H9 (cell line): ENCODE data around the gene WBP2. TPM values are rescaled to one million over a fixed set of nuclear protein-coding genes. Genes with fewer than 3 reads are reported as not detected.

Source experiments
- DNase-seq: peaks from one replicate; pipeline ENCODE4 v3.0.0-alpha.2; 2017
- H2AFZ ChIP-seq: one replicate; pipeline ENCODE4 v1.6.1; 2013; ENCODE audit warnings: mild to moderate bottlenecking, low read length, control low read depth, moderate library complexity
- H2AK5ac ChIP-seq: 2 replicates; pipeline ENCODE4 v1.6.1; 2013; ENCODE audit warnings: low read length, control low read depth, mixed read lengths; ENCODE audit not compliant: insufficient read length
- H2BK120ac ChIP-seq: one replicate; pipeline ENCODE4 v1.6.1; 2013; ENCODE audit warnings: low read depth, mild to moderate bottlenecking, low read length, control low read depth, inconsistent platforms; ENCODE audit not compliant: poor library complexity, severe bottlenecking
- H2BK12ac ChIP-seq: 2 replicates; pipeline ENCODE4 v1.6.1; 2013; ENCODE audit warnings: low read length, control low read depth, mixed read lengths, low read depth; ENCODE audit not compliant: insufficient read length
- H2BK15ac ChIP-seq: 2 replicates; pipeline ENCODE4 v1.6.1; 2013; ENCODE audit warnings: low read depth, low read length, control low read depth
- H2BK20ac ChIP-seq: one replicate; pipeline ENCODE4 v1.6.1; 2013; ENCODE audit warnings: low read depth, mild to moderate bottlenecking, low read length, control low read depth, inconsistent platforms; ENCODE audit not compliant: poor library complexity, severe bottlenecking
- H2BK5ac ChIP-seq: 2 replicates; pipeline ENCODE4 v1.6.1; 2013; ENCODE audit warnings: low read length, control low read depth, mixed read lengths; ENCODE audit not compliant: insufficient read length
- H3K14ac ChIP-seq: 2 replicates; pipeline ENCODE4 v1.6.1; 2013; ENCODE audit warnings: low read length, control low read depth; ENCODE audit not compliant: insufficient read depth
- H3K18ac ChIP-seq: 2 replicates; pipeline ENCODE4 v1.6.1; 2013; ENCODE audit warnings: low read depth, mild to moderate bottlenecking, mixed read lengths, low read length, control low read depth; ENCODE audit not compliant: insufficient read length
- H3K23ac ChIP-seq: 2 replicates; pipeline ENCODE4 v1.6.1; 2013; ENCODE audit warnings: low read length, control low read depth, mixed read lengths, low read depth; ENCODE audit not compliant: insufficient read length
- H3K23me2 ChIP-seq: 2 replicates; pipeline ENCODE4 v1.6.1; 2013; ENCODE audit warnings: low read depth, mild to moderate bottlenecking, mixed read lengths, low read length, control low read depth; ENCODE audit not compliant: insufficient read length, poor library complexity, severe bottlenecking
- H3K27ac ChIP-seq: 2 replicates; pipeline ENCODE4 v1.5.1; 2013; ENCODE audit warnings: low read length, control low read depth, mixed read lengths, low read depth; ENCODE audit not compliant: insufficient read length
- H3K27me3 ChIP-seq: 2 replicates; pipeline ENCODE4 v1.6.1; 2013; ENCODE audit warnings: low read length, control low read depth, inconsistent platforms; ENCODE audit not compliant: insufficient read depth
- H3K4ac ChIP-seq: 2 replicates; pipeline ENCODE4 v1.6.1; 2013; ENCODE audit warnings: low read depth, mild to moderate bottlenecking, control low read depth, inconsistent platforms, low read length, moderate library complexity
- H3K4me1 ChIP-seq: 2 replicates; pipeline ENCODE4 v1.6.1; 2013; ENCODE audit warnings: low read length, control low read depth, inconsistent platforms; ENCODE audit not compliant: insufficient read depth
- H3K4me2 ChIP-seq: 2 replicates; pipeline ENCODE4 v1.6.1; 2013; ENCODE audit warnings: low read length, control low read depth, mixed read lengths; ENCODE audit not compliant: insufficient read length, insufficient read depth
- H3K56ac ChIP-seq: 2 replicates; pipeline ENCODE4 v1.6.1; 2013; ENCODE audit warnings: low read depth, mild to moderate bottlenecking, mixed read lengths, low read length, control low read depth; ENCODE audit not compliant: insufficient read length
- H3K79me1 ChIP-seq: 2 replicates; pipeline ENCODE4 v1.6.1; 2013; ENCODE audit warnings: low read depth, mild to moderate bottlenecking, moderate library complexity, low read length, control low read depth, inconsistent platforms; ENCODE audit not compliant: insufficient read depth, poor library complexity, severe bottlenecking
- H3K79me2 ChIP-seq: 2 replicates; pipeline ENCODE4 v1.6.1; 2013; ENCODE audit warnings: low read length, control low read depth, inconsistent platforms; ENCODE audit not compliant: insufficient read depth
- H3K9ac ChIP-seq: 2 replicates; pipeline ENCODE4 v1.6.1; 2013; ENCODE audit warnings: low read length, control low read depth, mixed read lengths; ENCODE audit not compliant: insufficient read length; ENCODE audit errors: extremely low read depth
- H3K9me3 ChIP-seq: one replicate; pipeline ENCODE4 v1.6.1; 2013; ENCODE audit warnings: low read depth, low read length, inconsistent platforms; ENCODE audit not compliant: control insufficient read depth
- H3T11ph ChIP-seq: one replicate; pipeline ENCODE4 v1.6.1; 2013; ENCODE audit warnings: mild to moderate bottlenecking, low read length, control low read depth, inconsistent platforms
- H4K20me1 ChIP-seq: one replicate; pipeline ENCODE4 v1.6.1; 2013; ENCODE audit not compliant: control insufficient read depth, insufficient read length, insufficient read depth
- H4K5ac ChIP-seq: 2 replicates; pipeline ENCODE4 v1.6.1; 2013; ENCODE audit warnings: low read depth, mild to moderate bottlenecking, mixed read lengths, low read length, control low read depth; ENCODE audit not compliant: insufficient read length
- H4K8ac ChIP-seq: replicated peaks from 2 replicates; pipeline ENCODE4 v1.6.1; 2013; ENCODE audit warnings: low read length, control low read depth, mixed read lengths, low read depth; ENCODE audit not compliant: insufficient read length
- H4K91ac ChIP-seq: 2 replicates; pipeline ENCODE4 v1.6.1; 2013; ENCODE audit warnings: low read depth, mild to moderate bottlenecking, moderate library complexity, mixed read lengths, low read length, control low read depth; ENCODE audit not compliant: insufficient read length
- H3K27ac Mint-ChIP-seq, 3 experiments: 2 replicates in 2 of 3; 3 replicates in 1 of 3; pipeline ENCODE4 v1.8.0; 2020 to 2021; ENCODE audit warnings: mixed read lengths in 3 of 3, mild to moderate bottlenecking in 1 of 3, moderate library complexity in 1 of 3
- H3K27me3 Mint-ChIP-seq: 2 replicates; pipeline ENCODE4 v1.8.0; 2021; ENCODE audit warnings: low read depth, mild to moderate bottlenecking, moderate library complexity, mixed read lengths
- H3K36me3 Mint-ChIP-seq, 3 experiments: 2 replicates in 2 of 3; 3 replicates in 1 of 3; pipeline ENCODE4 v1.8.0; 2020 to 2021; ENCODE audit warnings: low read depth in 3 of 3, mixed read lengths in 3 of 3; ENCODE audit not compliant: insufficient read depth in 1 of 3
- H3K4me1 Mint-ChIP-seq, 2 experiments: 2 replicates each; pipeline ENCODE4 v1.8.0; 2020; ENCODE audit warnings: mixed read lengths in 2 of 2
- H3K4me3 Mint-ChIP-seq, 2 experiments: 2 replicates in 1 of 2; 3 replicates in 1 of 2; pipeline ENCODE4 v1.8.0; 2020 to 2021; ENCODE audit warnings: mild to moderate bottlenecking in 2 of 2, mixed read lengths in 2 of 2, moderate library complexity in 1 of 2
- H3K9me3 Mint-ChIP-seq, 2 experiments: 2 replicates in 1 of 2; 3 replicates in 1 of 2; pipeline ENCODE4 v1.8.0; 2020; ENCODE audit warnings: mild to moderate bottlenecking in 2 of 2, mixed read lengths in 2 of 2, moderate library complexity in 1 of 2
- CTCF ChIP-seq: fragments of 200-600 bp; sonication (generic); conservative IDR thresholded peaks from 3 replicates; pipeline ENCODE4 v1.8.0; 2021; ENCODE audit warnings: antibody characterized with exemption, mild to moderate bottlenecking
- WGBS: extraction: QIAGEN DNeasy Blood & Tissue Kit; methylation state at CpG from one replicate; pipeline ENCODE4 v1.1.7; 2013; ENCODE audit warnings: missing lambda C conversion rate, low lambda C conversion rate, mixed read lengths; ENCODE audit not compliant: insufficient read length; ENCODE audit errors: extremely low coverage; 5-methylcytosine and 5-hydroxymethylcytosine counted together
- total RNA-seq: library from RNA; stranded (reverse); gene quantifications from 2 replicates; pipeline ENCODE4 v1.2.1, GENCODE V29; 2021

The WBP2 gene
- total RNA-seq, 1 experiment from 2014 or later = 63.2 TPM

- H2AFZ ChIP-seq = no peak overlapping the region
- H3K23ac ChIP-seq = no peak overlapping the region
- no peaks in the 10 kb centered on the region for H3K79me2 ChIP-seq
- H3K9ac ChIP-seq = no peak overlapping the region
- H2BK120ac ChIP-seq = no peak overlapping the region
- no peaks in the 10 kb centered on the region for H3K23me2 ChIP-seq
- no peaks in the 10 kb centered on the region for H3K79me1 ChIP-seq
- Mint-ChIP-seq H3K27ac (0 out of 7 replicates have a peak overlapping the region, but pooled peaks of 2 of the 3 experiments have one; percentile 44 to 45), H3K9me3 (no peaks in the 10 kb centered on the region; a peak in 1 of 5 replicates), H3K27me3 (no peaks in the 10 kb centered on the region), H3K36me3 (peaks cover 4 to 31% (median 30%) of the 10 kb centered on the region in 3 experiments), H3K4me1 (peaks cover 14 to 19% of the 10 kb centered on the region in 2 experiments), H3K4me3 (no peak overlapping the region)
- no peak overlapping the region for H4K91ac ChIP-seq
- H2BK15ac ChIP-seq = no peak overlapping the region
- no peaks in the 10 kb centered on the region for H3K4me1 ChIP-seq
- no peak overlapping the region for H2BK12ac ChIP-seq
- no peak overlapping the region for H4K5ac ChIP-seq
- H4K20me1 ChIP-seq = no peaks in the 10 kb centered on the region
- no peak overlapping the region for H2BK20ac ChIP-seq
- no peaks in the 10 kb centered on the region for H3K27me3 ChIP-seq
- no peak overlapping the region for H3K27ac ChIP-seq
- H2AK5ac ChIP-seq = no peak overlapping the region
- H3K18ac ChIP-seq = no peak overlapping the region
- no peak overlapping the region for H4K8ac ChIP-seq
- H3K14ac ChIP-seq = no peak overlapping the region
- no peak overlapping the region for H2BK5ac ChIP-seq
- no peaks in the 10 kb centered on the region for H3K9me3 ChIP-seq
- TF ChIP-seq CTCF = no peak
- H3K56ac ChIP-seq = no peak overlapping the region
- no peak overlapping the region for H3K4me2 ChIP-seq
- no peak overlapping the region for H3T11ph ChIP-seq
- DNase-seq = no peak
- no peak overlapping the region for H3K4ac ChIP-seq
- no CpG with 5 or more reads among the region's 12 CpGs for WGBS
Measured at GRCh38 chr17:75825748-75826370, 29.3 kb downstream of the WBP2 start.
